SK-N-SH treated with all-trans-retinoic acid at 6 μM for 48 hours (cell line): ENCODE data around the gene ZXDC.

Source experiments
- ATAC-seq: fragments of 200-7000 bp; cut with Tn5 transposase; 3 replicates; pipeline ENCODE4 v1.9.1; 2020; ENCODE audit warnings: mild to moderate bottlenecking, moderate library complexity
- ARNTL ChIP-seq: fragments of 450-650 bp; formaldehyde crosslinking; IDR thresholded peaks from 2 replicates; pipeline ENCODE4 v1.5.0; 2020; ENCODE audit warnings: low read depth, mild to moderate bottlenecking, moderate library complexity, borderline replicate concordance
- BACH2 ChIP-seq: fragments of 250-450 bp; sonication (Bioruptor Pico); IDR thresholded peaks from 2 replicates; pipeline ENCODE4 v1.9.0; 2021; ENCODE audit warnings: mild to moderate bottlenecking, borderline replicate concordance
- CSDC2 ChIP-seq: fragments of 250-450 bp; sonication (Bioruptor Pico); IDR thresholded peaks from 2 replicates; pipeline ENCODE4 v1.5.0; 2020; ENCODE audit warnings: mild to moderate bottlenecking, moderate library complexity
- CSRNP3 ChIP-seq: fragments of 250-450 bp; sonication (Bioruptor Pico); IDR thresholded peaks from 2 replicates; pipeline ENCODE4 v1.5.1; 2021; ENCODE audit warnings: mild to moderate bottlenecking, moderate library complexity
- ESRRG ChIP-seq: fragments of 250-450 bp; sonication (Bioruptor Pico); IDR thresholded peaks from 2 replicates; pipeline ENCODE4 v1.6.1; 2021; ENCODE audit warnings: mild to moderate bottlenecking
- GLIS3 ChIP-seq: fragments of 250-450 bp; sonication (Bioruptor Pico); IDR thresholded peaks from 2 replicates; pipeline ENCODE4 v1.5.0; 2020; ENCODE audit warnings: mild to moderate bottlenecking, moderate library complexity
- ISL1 ChIP-seq: fragments of 250-450 bp; sonication (Bioruptor Pico); IDR thresholded peaks from 2 replicates; pipeline ENCODE4 v2.1.2; 2022; ENCODE audit warnings: mild to moderate bottlenecking, moderate library complexity
- OSR1 ChIP-seq: fragments of 250-450 bp; sonication (Bioruptor Pico); IDR thresholded peaks from 2 replicates; pipeline ENCODE4 v1.8.0; 2022; ENCODE audit warnings: moderate library complexity, mild to moderate bottlenecking, inconsistent platforms
- PATZ1 ChIP-seq: fragments of 250-450 bp; sonication (Bioruptor Pico); IDR thresholded peaks from 2 replicates; pipeline ENCODE4 v1.8.0; 2020; ENCODE audit warnings: mild to moderate bottlenecking, moderate library complexity, borderline replicate concordance
- PPARA ChIP-seq: fragments of 250-450 bp; sonication (Bioruptor Pico); IDR thresholded peaks from 2 replicates; pipeline ENCODE4 v1.5.0; 2020; ENCODE audit warnings: mild to moderate bottlenecking, borderline replicate concordance
- RARB ChIP-seq: fragments of 250-450 bp; sonication (Bioruptor Pico); IDR thresholded peaks from 2 replicates; pipeline ENCODE4 v1.8.0; 2021; ENCODE audit warnings: mild to moderate bottlenecking, moderate library complexity
- SNAI2 ChIP-seq: fragments of 250-450 bp; sonication (Bioruptor Pico); IDR thresholded peaks from 2 replicates; pipeline ENCODE4 v1.5.0; 2020; ENCODE audit warnings: mild to moderate bottlenecking, moderate library complexity
- TCF4 ChIP-seq: fragments of 250-450 bp; sonication (Bioruptor Pico); IDR thresholded peaks from 2 replicates; pipeline ENCODE4 v1.8.0; 2021; ENCODE audit warnings: mild to moderate bottlenecking, moderate library complexity, borderline replicate concordance
- TSHZ2 ChIP-seq: fragments of 250-450 bp; sonication (Bioruptor Pico); IDR thresholded peaks from 2 replicates; pipeline ENCODE4 v1.5.0; 2020; ENCODE audit warnings: mild to moderate bottlenecking, moderate library complexity
- ZFP3 ChIP-seq: fragments of 250-450 bp; sonication (Bioruptor Pico); IDR thresholded peaks from 2 replicates; pipeline ENCODE4 v1.5.0; 2020; ENCODE audit warnings: mild to moderate bottlenecking, moderate library complexity
- ZNF565 ChIP-seq: fragments of 450-650 bp; formaldehyde crosslinking; conservative IDR thresholded peaks from 2 replicates; pipeline ENCODE4 v1.5.0; 2020; ENCODE audit warnings: low read depth, mild to moderate bottlenecking, moderate library complexity

ZXDC gene

GRCh38 chr3:126395846-126396513 lies 79.7 kb downstream of the ZXDC start:
- TF ChIP-seq ZFP3 (CRISPR knock-in tag) = no peak
- no peak for TF ChIP-seq CSRNP3 (CRISPR knock-in tag)
- TF ChIP-seq TCF4 (CRISPR knock-in tag) = no peak
- no peak for TF ChIP-seq SNAI2
- TF ChIP-seq TSHZ2 (CRISPR knock-in tag) = no peak
- no peak for TF ChIP-seq ARNTL (CRISPR knock-in tag)
- no peak for TF ChIP-seq PATZ1
- no peak for TF ChIP-seq PPARA (CRISPR knock-in tag)
- no peak for TF ChIP-seq ZNF565 (CRISPR knock-in tag)
- no peak for TF ChIP-seq ESRRG (CRISPR knock-in tag)
- no peak for TF ChIP-seq CSDC2 (CRISPR knock-in tag)
- TF ChIP-seq ISL1 = no peak
- TF ChIP-seq, all 23 proteins: peak for 0
- no peak for ATAC-seq

- TF ChIP-seq TSHZ2 (CRISPR knock-in tag) (no peak), PATZ1 (no peak), RARB (no peak), PPARA (CRISPR knock-in tag) (no peak), BACH2 (CRISPR knock-in tag) (no peak), GLIS3 (CRISPR knock-in tag) (no peak), ZNF565 (CRISPR knock-in tag) (no peak)
- ATAC-seq = no peak
Observed at GRCh38 chr3:126394977-126395321, 80.7 kb downstream of the ZXDC start.

- no peak for TF ChIP-seq PPARA (CRISPR knock-in tag)
- no peak for TF ChIP-seq OSR1 (CRISPR knock-in tag)
- no peak for ATAC-seq
Observed at GRCh38 chr3:126394179-126394976, 81.3 kb downstream of the ZXDC start, which contains the start of gene CFAP100. Gene CFAP100 (plus strand): TSS chr3:126394909. CDS start chr3:126396001, 1,092 bp downstream.
